ENCODE data around the gene HS3ST5. TPM values are rescaled to one million over a fixed set of nuclear protein-coding genes. Genes with fewer than 3 reads are reported as not detected.

The HS3ST5 gene, protein sequence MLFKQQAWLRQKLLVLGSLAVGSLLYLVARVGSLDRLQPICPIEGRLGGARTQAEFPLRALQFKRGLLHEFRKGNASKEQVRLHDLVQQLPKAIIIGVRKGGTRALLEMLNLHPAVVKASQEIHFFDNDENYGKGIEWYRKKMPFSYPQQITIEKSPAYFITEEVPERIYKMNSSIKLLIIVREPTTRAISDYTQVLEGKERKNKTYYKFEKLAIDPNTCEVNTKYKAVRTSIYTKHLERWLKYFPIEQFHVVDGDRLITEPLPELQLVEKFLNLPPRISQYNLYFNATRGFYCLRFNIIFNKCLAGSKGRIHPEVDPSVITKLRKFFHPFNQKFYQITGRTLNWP
- polyA plus RNA-seq (ENCODE audit: insufficient read length in 3 of 3) = 1 to 10 TPM in 1 of 3 donors, under 1 TPM in 2; 0.83 to 1.0 (median 0.98) TPM

DNA sequence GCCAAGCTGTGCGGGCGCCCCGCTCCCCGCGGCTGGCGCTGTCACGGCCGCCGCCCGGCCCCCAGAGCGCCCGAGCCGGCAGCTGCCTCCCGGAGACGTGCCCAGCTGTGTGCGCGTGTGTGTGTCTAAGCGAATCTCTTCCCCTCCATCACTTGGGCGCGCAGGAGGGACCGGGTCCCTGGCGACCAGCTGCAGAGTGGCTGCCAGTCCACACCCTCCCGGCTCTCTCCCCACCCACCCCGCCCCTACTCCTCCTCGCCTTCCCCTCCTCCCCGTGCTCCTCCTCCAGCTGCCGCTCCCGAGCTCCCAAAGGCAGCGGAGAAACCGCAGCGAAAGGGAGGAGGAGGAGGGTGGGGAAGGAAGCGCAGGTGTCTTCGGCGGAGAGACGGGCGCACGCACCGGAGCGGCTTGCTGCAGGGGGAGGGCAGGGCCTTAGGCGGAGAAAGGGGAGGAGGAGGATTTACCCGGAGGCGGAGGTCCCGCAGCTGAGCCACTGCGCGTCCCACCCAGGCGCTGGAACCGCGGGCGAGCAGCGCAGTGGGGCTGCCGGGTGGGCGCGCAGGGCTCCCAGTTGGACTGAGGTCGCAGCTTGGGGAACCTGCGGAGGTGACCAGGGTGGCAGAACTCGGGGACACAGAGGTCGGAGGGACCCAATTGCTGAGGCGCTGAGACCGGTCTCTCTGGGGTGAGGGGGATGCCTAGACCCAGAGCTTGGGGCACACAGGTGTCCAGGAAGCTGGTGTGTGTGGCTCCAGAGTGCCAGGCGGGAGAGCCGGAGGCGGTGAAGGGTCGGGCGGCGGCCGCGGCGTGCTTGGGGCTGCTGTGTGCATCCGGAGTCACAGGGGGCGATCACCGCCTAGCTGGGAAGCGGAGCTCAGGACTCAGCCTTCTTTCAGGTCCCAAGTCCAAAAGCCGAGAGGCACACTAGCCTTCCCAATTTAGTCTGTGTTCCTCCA lies at the start of gene HS3ST5:
TSS of gene HS3ST5 (minus strand) at position 198 of the 956 bp plus-strand sequence. CDS start 280,178 bp downstream, outside the sequence.
- no peak for DNase-seq (ENCODE audit: low read depth in 3 of 3, low spot score in 2 of 3)

DNA sequence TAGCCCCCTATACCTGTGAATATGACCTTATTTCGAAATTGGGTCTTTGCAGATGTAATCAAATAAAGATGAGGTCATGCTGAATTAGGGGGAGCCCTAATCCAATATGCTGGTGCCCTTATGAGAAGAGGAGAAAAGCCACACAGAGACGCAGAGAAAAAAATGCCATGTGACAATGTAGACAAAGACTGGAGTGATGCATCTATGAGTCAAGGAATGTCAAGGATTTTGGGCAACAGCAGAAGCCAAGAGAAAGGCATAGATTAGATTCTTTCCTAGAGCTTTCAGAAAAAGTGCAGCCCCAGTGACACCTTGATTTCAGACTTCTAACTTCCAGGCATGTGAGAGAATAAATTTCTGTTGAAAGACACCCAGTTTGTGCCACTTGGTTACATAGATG lies 47.4 kb upstream of the HS3ST5 start:
- no peak for DNase-seq (ENCODE audit: low read depth in 3 of 3, low spot score in 2 of 3)

DNA sequence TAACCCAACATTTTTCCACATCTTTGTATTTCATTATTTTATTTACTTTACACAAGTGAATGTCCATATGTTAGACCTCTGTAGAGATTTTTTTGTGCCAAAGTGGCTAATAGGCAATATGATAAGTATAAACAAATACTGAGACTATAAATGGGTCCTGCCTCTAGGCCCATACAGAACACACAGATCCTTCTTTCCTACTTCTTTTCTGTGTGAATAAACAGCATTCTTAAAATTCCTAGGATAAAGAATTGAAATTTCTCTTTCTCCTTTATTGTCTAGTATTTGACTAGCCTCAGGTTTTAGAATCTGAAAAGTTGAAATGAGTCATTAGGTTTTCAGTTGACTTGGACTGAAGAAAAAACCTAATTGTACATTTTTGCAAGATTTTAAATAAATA lies 46.3 kb upstream of the HS3ST5 start:
- no peak for DNase-seq (ENCODE audit: low read depth in 3 of 3, low spot score in 2 of 3)

DNA sequence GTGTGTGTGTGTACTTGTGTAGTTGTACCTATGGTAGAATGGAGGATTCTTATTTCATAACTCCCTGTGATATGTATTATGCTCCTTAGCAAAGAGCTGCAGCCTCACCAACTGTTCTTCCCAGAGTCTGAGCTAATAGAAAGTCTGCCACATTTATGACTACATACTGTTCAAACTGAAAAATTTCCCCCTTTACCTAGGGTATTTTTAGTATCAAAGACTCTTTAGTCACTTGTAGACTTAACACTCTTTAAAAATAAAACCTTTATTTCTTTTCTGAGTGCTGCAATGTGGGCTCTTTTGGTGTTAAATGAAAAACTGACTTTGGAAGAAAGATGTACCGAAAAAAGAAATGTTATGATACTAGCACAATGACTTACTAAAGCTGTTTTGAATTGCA lies 39.6 kb upstream of the HS3ST5 start:
- DNase-seq (ENCODE audit: low read depth in 3 of 3, low spot score in 2 of 3) = no peak

DNA sequence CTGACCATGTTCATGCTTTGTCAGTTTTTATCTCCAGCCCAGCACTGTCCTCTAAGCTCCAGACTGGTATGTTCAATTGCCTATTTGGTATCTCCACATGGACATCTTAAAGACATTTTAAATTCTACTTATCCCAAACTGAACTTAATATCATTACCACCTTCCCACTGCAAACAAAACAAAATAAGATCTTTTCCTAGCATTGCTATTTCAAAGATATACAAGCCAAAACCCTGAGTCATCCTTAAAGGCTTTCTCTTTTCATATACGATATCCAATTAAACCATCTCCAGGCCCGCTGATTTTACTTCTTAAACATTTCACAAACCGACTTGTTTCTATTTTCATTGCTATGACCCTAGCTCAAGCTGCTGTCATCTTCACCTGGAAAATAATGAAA lies 35.1 kb upstream of the HS3ST5 start:
- no peak for DNase-seq (ENCODE audit: low read depth in 3 of 3, low spot score in 2 of 3)

DNA sequence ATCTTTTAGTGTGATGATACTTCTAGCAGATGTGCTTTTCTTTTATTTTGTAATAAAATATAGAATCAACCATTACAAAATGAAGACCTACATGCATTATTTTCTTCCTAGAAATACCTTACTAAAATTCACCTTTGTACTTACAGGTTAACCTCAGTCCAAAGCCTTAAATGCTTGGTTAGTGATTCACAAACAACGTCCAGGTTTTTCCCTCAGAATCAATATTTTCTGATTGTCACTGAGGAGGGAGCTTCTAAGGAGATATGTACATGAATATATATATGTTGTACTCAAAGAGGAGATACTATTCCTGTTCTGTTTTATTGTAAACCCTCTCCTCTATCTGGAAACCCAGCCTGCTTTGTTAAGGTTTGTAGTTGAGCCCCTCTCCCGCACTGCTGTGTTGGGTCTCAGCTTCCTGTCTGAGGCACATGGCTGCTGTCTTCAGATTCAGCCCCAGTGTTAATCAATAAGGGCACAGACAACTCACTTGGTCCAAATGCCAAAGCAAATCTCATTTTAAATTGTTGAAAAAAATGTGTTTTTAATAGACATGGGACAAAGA lies 33.9 kb upstream of the HS3ST5 start:
- no peak for DNase-seq (ENCODE audit: low read depth in 3 of 3, low spot score in 2 of 3)

DNA sequence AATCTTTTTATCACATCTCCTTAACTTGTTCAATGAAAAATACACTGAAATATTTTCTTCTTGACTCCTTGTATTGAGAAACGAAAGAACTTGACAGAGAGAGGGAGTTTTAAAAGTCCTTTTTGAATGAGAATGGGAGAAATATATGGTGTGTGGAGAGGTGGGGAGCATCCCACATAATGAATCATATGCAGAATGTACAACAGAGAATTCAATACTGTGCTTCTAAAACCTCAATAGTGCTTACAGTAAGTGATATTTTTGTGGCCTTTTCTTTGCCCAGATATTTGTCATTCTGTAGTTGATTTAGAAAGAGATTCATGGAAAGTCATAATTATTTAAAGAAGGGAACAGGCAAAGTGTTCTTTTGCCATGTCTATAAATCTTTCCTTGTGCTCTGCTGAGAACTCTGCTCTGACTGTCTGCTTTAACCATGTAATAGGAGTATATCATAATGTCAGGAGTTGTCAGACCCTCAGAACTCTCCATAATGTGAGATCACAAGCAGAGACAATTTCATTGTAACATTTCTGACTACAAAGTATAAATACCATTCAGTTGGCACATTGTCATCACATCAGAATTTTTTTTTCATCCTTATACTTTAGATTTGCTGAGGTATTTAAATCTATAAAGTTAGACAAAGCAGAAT lies 32.8 kb upstream of the HS3ST5 start:
- DNase-seq (ENCODE audit: low read depth in 3 of 3, low spot score in 2 of 3) = no peak

DNA sequence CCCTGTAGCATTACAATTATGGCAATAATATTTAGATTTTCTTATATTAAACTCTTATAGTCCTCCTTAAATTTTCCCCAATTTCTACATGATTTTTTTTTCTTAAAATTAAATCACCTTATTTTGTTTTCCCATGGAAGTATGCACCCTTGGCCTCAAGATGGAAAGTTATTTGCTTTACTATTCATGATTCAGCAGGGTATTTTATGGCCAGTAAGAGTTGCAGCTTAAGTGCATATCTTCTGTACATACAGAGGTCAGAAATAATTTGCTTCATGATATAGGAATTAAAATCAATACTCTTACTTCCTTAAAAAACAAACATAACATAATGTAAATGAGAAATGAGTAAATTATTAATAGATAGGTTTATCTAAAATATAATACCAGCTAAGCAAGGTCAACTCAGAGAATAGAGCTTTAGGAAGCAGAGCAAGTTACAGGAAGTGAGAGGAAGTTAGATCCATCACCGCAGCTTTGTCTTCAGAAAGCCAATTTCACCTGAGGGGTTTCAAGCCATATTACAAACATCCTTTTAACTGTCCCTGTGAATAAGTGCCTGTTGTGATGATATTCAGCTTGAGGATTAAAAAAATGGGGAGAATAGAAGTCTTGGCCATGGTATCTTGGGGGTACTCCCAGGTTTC lies 24.6 kb upstream of the HS3ST5 start:
- DNase-seq (ENCODE audit: low read depth in 3 of 3, low spot score in 2 of 3) = no peak

DNA sequence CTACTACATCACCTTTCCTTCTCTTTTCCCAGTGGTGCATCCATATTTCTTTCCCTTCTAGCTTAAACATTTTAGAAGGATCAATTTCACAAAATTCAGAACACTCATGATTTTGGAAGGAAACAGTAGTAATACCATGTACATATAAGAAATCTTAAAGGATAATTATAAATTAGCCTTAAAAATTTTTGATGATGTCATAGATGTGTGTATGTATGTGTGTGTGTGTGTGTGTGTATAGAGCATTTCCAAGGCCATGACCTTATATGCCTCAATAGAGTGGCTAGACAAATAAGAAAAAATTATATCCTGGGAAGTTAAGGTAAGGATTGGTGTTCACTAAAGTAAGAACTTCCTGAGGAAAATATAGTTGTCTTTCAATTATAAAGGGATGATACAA lies 24.1 kb upstream of the HS3ST5 start:
- DNase-seq (ENCODE audit: low read depth in 3 of 3, low spot score in 2 of 3) = no peak

DNA sequence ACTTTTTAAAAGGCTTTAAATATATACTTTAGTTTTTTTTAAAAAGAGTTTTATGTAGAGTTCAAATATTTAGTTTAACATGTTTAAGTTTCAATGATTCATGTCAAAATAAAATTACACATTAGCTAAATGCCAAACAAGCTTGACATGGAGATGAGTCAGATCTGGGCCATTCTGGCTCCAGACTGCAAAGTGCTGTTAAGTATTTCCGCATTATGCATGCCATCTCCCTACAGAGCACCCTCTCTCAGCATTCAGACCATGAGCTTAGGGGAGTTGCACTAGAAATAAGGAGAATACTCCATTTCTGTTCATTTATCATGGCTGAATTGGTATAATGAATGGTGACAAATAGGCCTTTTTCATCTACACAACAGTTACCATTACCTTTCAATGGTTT lies 21.5 kb upstream of the HS3ST5 start:
- DNase-seq (ENCODE audit: low read depth in 3 of 3, low spot score in 2 of 3) = no peak

DNA sequence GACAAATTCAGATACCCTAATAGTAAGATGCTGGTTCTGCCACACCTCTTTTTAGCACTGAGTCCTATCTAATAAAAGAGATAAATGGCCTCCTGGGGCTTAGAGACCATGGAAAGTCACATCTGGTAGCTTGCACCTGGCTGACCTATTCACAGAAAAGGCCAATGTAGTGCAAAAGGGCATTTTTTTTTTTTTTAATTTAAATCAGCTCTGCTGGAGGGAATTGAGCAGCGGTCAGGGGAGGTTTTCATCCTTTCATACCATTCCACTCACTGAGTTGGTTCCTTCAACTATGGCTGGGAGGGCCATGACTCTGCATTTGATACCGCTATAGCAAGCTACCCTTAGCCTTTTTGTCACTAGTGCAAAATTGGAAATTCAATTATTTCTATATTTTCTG lies 20.1 kb upstream of the HS3ST5 start:
- no peak for DNase-seq (ENCODE audit: low read depth in 3 of 3, low spot score in 2 of 3)

DNA sequence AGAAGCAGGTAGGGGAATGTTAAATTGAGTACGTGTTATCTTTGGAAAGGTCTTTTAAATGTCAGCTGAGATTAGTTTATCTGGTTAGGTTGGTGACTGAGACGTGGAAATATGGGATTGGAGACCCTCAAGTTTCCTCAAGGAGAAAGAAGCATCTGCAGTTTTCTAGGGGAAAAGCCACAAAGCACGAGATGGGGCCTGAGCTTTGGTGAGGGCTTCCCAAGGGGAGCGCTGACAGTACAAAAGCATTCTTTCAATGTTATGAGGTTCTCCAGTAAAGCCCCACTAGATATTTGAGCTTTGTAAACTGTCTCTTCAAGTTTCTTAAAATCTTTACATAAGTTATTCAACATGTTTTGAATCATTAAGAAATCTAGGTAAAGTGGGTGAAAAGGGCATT lies 19.6 kb upstream of the HS3ST5 start:
- DNase-seq (ENCODE audit: low read depth in 3 of 3, low spot score in 2 of 3) = no peak

DNA sequence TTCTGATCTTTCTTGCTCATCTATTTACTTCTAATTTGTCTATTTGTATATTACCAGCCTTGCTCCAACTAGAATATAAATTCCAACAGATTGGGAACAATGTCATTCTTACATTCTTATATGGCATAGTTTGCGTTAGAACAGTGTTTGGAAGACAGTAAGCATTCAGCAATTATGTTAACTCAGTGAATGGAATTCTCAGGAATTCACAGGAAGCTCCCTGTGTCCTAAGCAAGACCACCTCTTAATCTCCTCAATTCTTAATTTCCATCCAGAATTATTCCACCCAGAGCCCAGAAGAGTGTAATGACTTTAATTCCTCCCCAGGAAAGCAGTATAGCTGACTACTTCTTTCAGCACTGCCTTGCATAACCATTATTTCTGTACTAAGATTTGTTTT lies 18.2 kb upstream of the HS3ST5 start:
- no peak for DNase-seq (ENCODE audit: low read depth in 3 of 3, low spot score in 2 of 3)

DNA sequence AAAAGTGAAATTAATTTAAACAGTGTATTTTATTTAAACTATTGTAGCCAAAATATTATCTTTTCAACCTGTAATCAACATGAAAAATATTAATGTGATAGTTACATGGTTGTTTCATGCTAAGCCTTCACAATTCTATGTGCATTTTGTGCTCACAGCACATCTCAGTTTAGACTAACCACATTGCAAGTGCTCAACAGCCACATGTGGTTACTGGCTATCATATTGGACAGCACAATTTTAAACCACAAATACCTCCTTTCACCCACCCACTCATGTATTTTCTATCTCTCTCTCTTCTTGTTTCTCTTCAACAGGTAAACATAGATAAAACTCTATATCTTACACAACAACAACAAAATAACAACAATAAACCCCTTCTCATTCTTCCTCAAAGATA lies 12.5 kb upstream of the HS3ST5 start:
- no peak for DNase-seq (ENCODE audit: low read depth in 3 of 3, low spot score in 2 of 3)

DNA sequence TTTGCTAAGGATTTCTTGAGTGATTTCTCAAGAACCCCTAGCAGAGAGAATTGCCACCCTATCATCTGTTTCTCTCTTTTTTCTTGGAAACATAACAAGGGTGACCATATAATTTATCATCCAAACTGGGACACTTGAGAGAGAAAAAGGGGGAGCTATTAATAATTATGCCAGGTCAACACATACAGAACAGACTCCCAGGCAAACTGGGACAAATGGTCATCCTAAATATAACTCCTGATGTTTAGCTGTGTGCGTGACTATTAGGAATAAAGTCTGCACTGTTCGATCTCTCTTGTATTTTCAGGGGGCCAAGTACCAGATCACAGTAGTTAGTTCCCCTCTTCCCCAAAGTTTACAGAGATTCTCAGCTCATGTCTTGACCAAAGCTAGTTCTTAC lies 11.7 kb upstream of the HS3ST5 start:
- DNase-seq (ENCODE audit: low read depth in 3 of 3, low spot score in 2 of 3) = no peak

DNA sequence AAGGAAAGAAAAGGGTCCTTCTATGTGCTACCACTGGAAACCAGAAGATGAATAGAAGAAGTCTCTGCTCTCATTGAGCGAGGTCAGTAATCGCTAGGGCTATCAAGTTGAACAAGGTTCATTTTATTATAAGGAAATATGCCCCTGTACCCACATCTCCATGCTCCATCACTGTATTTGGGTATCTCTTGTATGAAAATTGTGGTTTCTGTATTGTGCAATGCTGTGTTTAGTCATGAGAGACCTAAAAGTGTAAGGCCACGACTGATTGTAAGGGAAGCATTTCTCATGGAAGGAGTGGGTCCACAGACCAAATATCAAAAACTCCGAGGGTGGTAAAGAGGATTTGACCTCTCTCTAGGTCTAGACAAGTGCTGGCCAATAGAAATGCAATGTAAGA lies 3.6 kb upstream of the HS3ST5 start:
- no peak for DNase-seq (ENCODE audit: low read depth in 3 of 3, low spot score in 2 of 3)

DNA sequence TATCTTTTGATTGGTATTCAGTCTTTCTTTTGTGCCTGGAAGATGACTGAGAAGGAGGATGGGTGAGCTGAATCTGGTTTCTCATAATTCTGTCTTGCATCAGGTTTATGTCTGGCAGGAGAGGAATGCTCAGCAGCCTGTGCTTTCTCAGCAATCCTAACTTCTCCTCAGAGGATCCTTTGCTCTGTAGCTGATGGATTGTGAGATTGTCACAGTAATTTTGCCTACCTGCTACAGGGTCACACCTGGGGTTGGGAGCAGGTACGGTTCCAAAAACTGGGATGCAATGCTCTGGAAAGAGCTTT lies 2.1 kb upstream of the HS3ST5 start:
- no peak for DNase-seq (ENCODE audit: low read depth in 3 of 3, low spot score in 2 of 3)

DNA sequence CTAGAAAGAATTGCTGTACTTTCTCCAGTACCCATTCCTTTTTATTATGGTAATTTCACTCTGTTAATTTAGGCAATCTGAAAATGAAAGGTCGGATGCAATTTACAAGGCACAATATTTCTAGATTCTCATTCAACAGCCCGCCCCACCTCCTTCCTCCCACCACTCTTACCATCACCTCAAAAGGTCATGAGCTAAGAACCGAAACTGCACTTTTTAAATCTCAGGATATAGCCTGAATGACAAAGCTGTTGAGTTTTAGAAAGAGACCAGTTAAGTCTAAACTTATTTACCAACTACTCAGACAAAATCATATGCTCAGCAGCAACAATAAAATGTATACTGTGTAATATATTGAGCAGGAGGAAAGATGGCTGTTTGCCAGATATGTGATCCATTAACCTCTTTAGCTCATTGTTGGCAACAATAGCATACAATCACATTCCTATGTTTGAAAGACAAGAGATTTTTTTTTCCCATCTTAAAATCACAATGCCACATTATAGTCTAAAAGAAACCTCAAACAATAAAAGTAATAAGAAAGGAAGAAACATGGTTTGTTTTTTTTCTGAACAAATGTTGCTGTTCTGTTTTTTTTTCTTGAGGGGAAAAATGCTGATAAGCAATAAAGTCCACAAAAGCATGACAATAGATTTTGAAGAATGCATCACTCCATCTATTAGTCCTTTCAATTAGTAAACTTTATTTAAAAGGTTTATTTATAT lies 1.6 kb upstream of the HS3ST5 start:
- no peak for DNase-seq (ENCODE audit: low read depth in 3 of 3, low spot score in 2 of 3)

DNA sequence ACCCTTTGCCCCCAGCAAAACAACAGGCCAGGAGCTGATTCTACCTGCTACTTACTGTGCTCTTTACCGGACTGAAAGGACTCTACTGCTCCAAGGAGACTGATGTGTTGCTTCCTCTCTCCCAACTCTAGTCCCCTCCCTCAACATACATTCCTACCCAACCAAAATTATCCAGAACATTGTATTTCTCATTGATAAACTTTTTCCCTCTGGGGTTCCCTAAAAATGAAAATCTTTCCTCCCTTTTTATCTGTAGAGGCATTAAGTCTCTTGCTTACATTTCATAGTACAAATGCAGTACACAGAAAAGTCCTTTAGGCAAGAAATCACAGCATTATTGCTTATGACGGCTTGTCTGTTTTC lies 940 bp upstream of the HS3ST5 start:
- DNase-seq (ENCODE audit: low read depth in 3 of 3, low spot score in 2 of 3) = no peak
